T-cell (primary cell): ENCODE data around the gene RFPL3. TPM values are rescaled to one million over a fixed set of nuclear protein-coding genes. Genes with fewer than 3 reads are reported as not detected.

Source experiments
- ATAC-seq, 4 experiments: fragments of 200-7000 bp in 3 of 4; fragments of 150-1000 bp in 1 of 4; cut with Tn5 transposase; replicated peaks in 1 of 4; 1 replicate in 3 of 4; 2 replicates in 1 of 4; pipeline ENCODE4 v1.10.0; 2021; ENCODE audit warnings: moderate library complexity in 3 of 4, mild to moderate bottlenecking in 2 of 4, moderate number of reproducible peaks in 1 of 4
- CTCF ChIA-PET, 2 donors: fragments of 300-600 bp; sonication (Branson Sonifier 250); formaldehyde crosslinking; loops; one replicate each; lab custom pipeline; 2022; ENCODE audit warnings: antibody characterized with exemption in 2 of 2; lab: Charles Lee
- POLR2A ChIA-PET, 2 donors: fragments of 300-600 bp; sonication (Branson Sonifier 250); formaldehyde crosslinking; loops; one replicate each; lab custom pipeline; 2022; ENCODE audit warnings: antibody characterized with exemption in 2 of 2; lab: Charles Lee
- DNase-seq, 35 experiments: peaks; one replicate each; pipeline versions ENCODE4 v3.0.0 to v3.0.0-alpha.2; 2013 to 2023
- H3K27ac ChIP-seq: one replicate; pipeline ENCODE4 v1.5.1; 2013; ENCODE audit warnings: low read length
- H3K27me3 ChIP-seq, 2 experiments: replicated peaks in 1 of 2; 1 replicate in 1 of 2; 2 replicates in 1 of 2; pipeline versions ENCODE4 v1.6.1 to v1.7.0; 2013; ENCODE audit warnings: low read length in 1 of 2, mixed read lengths in 1 of 2; ENCODE audit not compliant: control insufficient read depth in 2 of 2, insufficient read depth in 2 of 2; ENCODE audit errors: extremely low read depth in 1 of 2
- H3K36me3 ChIP-seq, 2 donors: 1 replicate in 1 of 2; 2 replicates in 1 of 2; pipeline versions ENCODE4 v1.6.1 to v1.7.0; 2013; ENCODE audit warnings: low read length in 1 of 2; ENCODE audit not compliant: control insufficient read depth in 2 of 2, insufficient read depth in 1 of 2; ENCODE audit errors: extremely low read depth in 1 of 2
- H3K4me1 ChIP-seq, 2 experiments: 1 replicate in 1 of 2; 2 replicates in 1 of 2; pipeline versions ENCODE4 v1.6.1 to v1.7.0; 2013; ENCODE audit warnings: low read length in 2 of 2, mixed read lengths in 1 of 2; ENCODE audit not compliant: insufficient read depth in 2 of 2, control insufficient read depth in 1 of 2; ENCODE audit errors: extremely low read depth in 1 of 2
- H3K4me3 ChIP-seq, 2 donors: 1 replicate in 1 of 2; 2 replicates in 1 of 2; pipeline versions ENCODE4 v1.5.1 to v1.7.0; 2013; ENCODE audit warnings: mild to moderate bottlenecking in 2 of 2, low read length in 1 of 2, moderate library complexity in 1 of 2; ENCODE audit not compliant: control insufficient read depth in 1 of 2; ENCODE audit errors: extremely low read depth in 1 of 2
- H3K9me3 ChIP-seq: 2 replicates; pipeline ENCODE4 v1.7.0; 2013
- H3K27ac Mint-ChIP-seq, 2 donors: one replicate each; pipeline ENCODE4 v1.8.0; 2020 to 2021; ENCODE audit warnings: mild to moderate bottlenecking in 2 of 2, mixed read lengths in 2 of 2
- H3K27me3 Mint-ChIP-seq, 2 donors: one replicate each; pipeline ENCODE4 v1.8.0; 2021 to 2022; ENCODE audit warnings: mixed read lengths in 2 of 2
- H3K36me3 Mint-ChIP-seq: one replicate; pipeline ENCODE4 v1.8.0; 2021; ENCODE audit warnings: mixed read lengths
- H3K4me1 Mint-ChIP-seq, 3 donors: one replicate each; pipeline ENCODE4 v1.8.0; 2020 to 2022; ENCODE audit warnings: mixed read lengths in 3 of 3, mild to moderate bottlenecking in 1 of 3
- H3K4me3 Mint-ChIP-seq, 3 donors: one replicate each; pipeline ENCODE4 v1.8.0; 2020 to 2022; ENCODE audit warnings: mild to moderate bottlenecking in 3 of 3, mixed read lengths in 3 of 3, moderate library complexity in 3 of 3
- H3K9me3 Mint-ChIP-seq, 3 donors: one replicate each; pipeline ENCODE4 v1.8.0; 2020 to 2022; ENCODE audit warnings: mixed read lengths in 3 of 3
- WGBS: methylation state at CpG from one replicate; pipeline ENCODE4 v1.1.5; 2013; ENCODE audit warnings: missing lambda C conversion rate; ENCODE audit not compliant: insufficient coverage; 5-methylcytosine and 5-hydroxymethylcytosine counted together
- total RNA-seq, 35 experiments: library from RNA in 6 of 35; stranded (reverse) in 6 of 35; fragments of 120-200 nt in 1 of 35; gene quantifications; one replicate each; pipeline versions ENCODE4 v1.2.1 to v1.2.4 and lab custom pipeline; 2013 to 2026

RFPL3 gene
- total RNA-seq, 5 donors from 2014 or later (not counting 1 experiment from before 2014, with no cell fraction given), result not detected

DNA sequence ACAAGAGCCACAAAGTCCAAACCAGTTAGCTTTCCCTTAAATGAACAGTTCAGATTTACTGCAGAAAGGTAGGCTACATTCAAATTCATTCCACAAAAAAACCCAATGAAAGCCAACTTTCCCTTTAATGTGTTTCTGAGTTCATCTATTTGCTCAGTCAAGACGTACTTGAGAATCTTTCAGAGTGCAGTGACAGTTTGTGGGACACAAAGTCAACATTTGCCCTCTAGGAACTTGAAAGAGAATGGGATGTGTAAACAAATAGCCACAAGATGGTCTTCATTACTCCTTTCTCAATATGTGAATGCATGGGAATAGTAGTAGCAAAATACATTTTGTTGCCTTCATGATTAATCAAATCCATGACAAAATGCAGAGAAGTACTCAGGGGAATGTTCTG is 38.6 kb downstream of the RFPL3 start:
- no peaks in the 10 kb centered on the region for H3K27me3 ChIP-seq
- Mint-ChIP-seq H3K27ac (no peak overlapping the region), H3K36me3 (peaks cover 74% of the 10 kb centered on the region), H3K4me1 (peaks cover 0 to 5% (median 0%) of the 10 kb centered on the region in 3 donors), H3K27me3 (no peaks in the 10 kb centered on the region), H3K4me3 (no peak overlapping the region), H3K9me3 (no peaks in the 10 kb centered on the region)
- POLR2A ChIA-PET, result no interaction called here
- WGBS, result no CpG with 5 or more reads among the region's 1 CpG
- H3K36me3 ChIP-seq, result peaks cover 19 to 93% of the 10 kb centered on the region in 2 donors
- H3K4me1 ChIP-seq, result no peaks in the 10 kb centered on the region
- no peaks in the 10 kb centered on the region for H3K9me3 ChIP-seq
- DNase-seq (no peak), ATAC-seq (no peak)
- CTCF ChIA-PET, result no interaction called here
- no peak overlapping the region for H3K27ac ChIP-seq
- H3K4me3 ChIP-seq, result no peak overlapping the region

DNA sequence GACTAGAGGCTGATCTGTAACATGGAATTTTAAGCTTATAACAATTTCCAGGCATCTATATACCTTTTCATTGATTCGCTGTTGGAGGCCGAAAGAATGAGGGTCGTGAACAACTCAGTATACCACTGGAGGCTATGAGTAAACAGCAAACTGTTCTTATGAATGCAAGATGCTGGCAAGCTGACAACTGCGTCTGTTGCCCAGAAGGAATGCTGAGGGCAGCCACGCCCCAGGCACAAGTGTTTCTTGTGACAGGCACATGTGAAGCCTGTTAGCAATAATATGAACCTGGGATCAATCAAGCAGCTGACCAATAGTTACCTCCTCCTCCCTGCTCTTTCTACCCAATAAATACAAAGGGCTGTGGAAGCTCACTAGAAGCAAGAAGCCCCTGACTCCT is 39.1 kb downstream of the RFPL3 start:
- peaks cover 19 to 93% of the 10 kb centered on the region in 2 donors for H3K36me3 ChIP-seq
- no peak overlapping the region for H3K4me3 ChIP-seq
- H3K4me1 ChIP-seq, result no peaks in the 10 kb centered on the region
- Mint-ChIP-seq H3K4me3 (no peak overlapping the region), H3K27me3 (no peaks in the 10 kb centered on the region), H3K27ac (no peak overlapping the region), H3K9me3 (no peaks in the 10 kb centered on the region), H3K36me3 (peaks cover 77% of the 10 kb centered on the region), H3K4me1 (peaks cover 0 to 5% (median 0%) of the 10 kb centered on the region in 3 donors)
- H3K27me3 ChIP-seq, result no peaks in the 10 kb centered on the region
- ChIA-PET CTCF (no interaction called here), POLR2A (no interaction called here)
- DNase-seq, result no peak
- WGBS, result 100% methylated on average over 3 of the region's 5 CpGs
- no peak overlapping the region for H3K27ac ChIP-seq
- H3K9me3 ChIP-seq, result no peaks in the 10 kb centered on the region
- ATAC-seq, result no peak

DNA sequence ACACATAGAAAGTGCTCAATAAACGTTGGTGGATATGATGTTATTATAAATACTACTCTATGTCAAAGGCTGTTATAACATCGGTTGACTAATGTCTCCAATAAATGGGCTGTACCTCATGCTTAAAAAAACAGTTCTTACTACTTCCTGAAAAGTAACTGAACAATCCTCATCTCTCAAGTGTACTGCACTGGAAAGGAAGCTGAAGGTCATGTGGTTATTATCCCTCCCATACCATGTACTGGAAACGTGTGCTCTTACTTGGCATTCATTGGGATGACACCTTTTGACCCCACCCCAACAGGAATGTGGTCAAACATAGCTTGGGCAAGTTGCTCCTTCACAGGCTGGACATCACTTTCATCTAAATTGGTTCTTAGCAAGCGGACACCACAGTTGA is 43.8 kb downstream of the RFPL3 start:
- CTCF ChIA-PET, result no interaction called here
- Mint-ChIP-seq H3K4me1 (peaks cover 0 to 1% (median 0%) of the 10 kb centered on the region in 3 donors), H3K9me3 (no peaks in the 10 kb centered on the region), H3K27me3 (no peaks in the 10 kb centered on the region), H3K4me3 (no peak overlapping the region), H3K27ac (no peak overlapping the region), H3K36me3 (peaks cover 69% of the 10 kb centered on the region)
- no peak for ATAC-seq
- DNase-seq, result no peak
- H3K36me3 ChIP-seq, result peaks cover 3 to 86% of the 10 kb centered on the region in 2 donors
- 57% methylated on average over 1 of the region's 4 CpGs for WGBS
- H3K27me3 ChIP-seq, result no peaks in the 10 kb centered on the region
- no peaks in the 10 kb centered on the region for H3K4me1 ChIP-seq
- H3K27ac ChIP-seq, result no peak overlapping the region
- no peak overlapping the region for H3K4me3 ChIP-seq
- H3K9me3 ChIP-seq, result no peaks in the 10 kb centered on the region
- POLR2A ChIA-PET, result no interaction called here

DNA sequence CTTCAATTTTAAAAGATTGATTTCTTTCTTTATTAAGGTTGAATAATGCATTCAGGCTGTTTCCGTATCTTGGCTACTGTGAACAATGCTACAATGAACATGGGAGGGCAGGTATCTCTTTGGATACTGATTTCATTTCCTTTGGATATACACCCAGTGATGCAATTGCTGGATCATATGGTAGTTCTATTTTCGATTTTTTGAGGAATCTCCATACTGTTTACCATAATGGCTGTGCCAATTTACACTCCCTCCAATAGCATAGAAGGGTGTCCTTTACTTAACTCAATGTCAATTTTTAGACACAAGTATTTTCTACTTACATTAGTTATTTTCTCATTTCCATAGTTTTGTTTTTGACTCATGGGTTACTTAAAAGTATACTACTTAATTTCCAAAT is 46.4 kb downstream of the RFPL3 start:
- no CpG with 5 or more reads among the region's 2 CpGs for WGBS
- Mint-ChIP-seq H3K4me3 (no peak overlapping the region), H3K36me3 (peaks cover 64% of the 10 kb centered on the region), H3K4me1 (peaks cover 17 to 21% (median 18%) of the 10 kb centered on the region in 3 donors), H3K27ac (no peak overlapping the region), H3K9me3 (no peaks in the 10 kb centered on the region), H3K27me3 (no peaks in the 10 kb centered on the region)
- Histone ChIP-seq H3K4me3 (no peak overlapping the region), H3K36me3 (peaks cover 8 to 78% of the 10 kb centered on the region in 2 donors), H3K27ac (no peak overlapping the region), H3K9me3 (no peaks in the 10 kb centered on the region), H3K27me3 (no peaks in the 10 kb centered on the region), H3K4me1 (no peaks in the 10 kb centered on the region)
- CTCF ChIA-PET, result no interaction called here
- no peak for DNase-seq
- no peak for ATAC-seq
- POLR2A ChIA-PET, result no interaction called here

DNA sequence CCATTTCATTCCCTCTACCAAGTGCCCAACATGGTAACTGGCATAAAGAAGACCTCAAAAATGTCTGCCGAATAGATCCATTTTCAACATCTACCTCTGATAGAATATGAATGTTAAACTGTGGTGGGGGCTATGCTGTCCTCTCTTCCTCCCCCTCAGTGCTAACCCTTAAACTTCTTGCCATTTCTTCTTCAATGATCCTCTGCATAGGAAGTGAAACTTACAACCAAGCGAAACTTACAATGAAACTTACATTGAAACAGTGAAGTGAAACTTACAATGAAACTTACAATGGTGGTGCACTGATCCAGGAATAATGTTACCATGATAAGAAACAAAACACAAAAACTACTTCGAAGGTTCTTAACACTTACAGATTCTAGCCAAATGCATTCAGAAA is 49.6 kb downstream of the RFPL3 start:
- Mint-ChIP-seq H3K36me3 (peaks cover 38% of the 10 kb centered on the region), H3K27ac (no peak overlapping the region), H3K9me3 (no peaks in the 10 kb centered on the region), H3K27me3 (no peaks in the 10 kb centered on the region), H3K4me1 (peaks cover 42 to 48% (median 46%) of the 10 kb centered on the region in 3 donors), H3K4me3 (no peak overlapping the region)
- no CpG with 5 or more reads among the region's 3 CpGs for WGBS
- ATAC-seq (no peak), DNase-seq (no peak)
- H3K4me1 ChIP-seq, result peaks cover 11 to 18% of the 10 kb centered on the region in 2 experiments
- H3K27ac ChIP-seq, result no peak overlapping the region
- no peak overlapping the region for H3K4me3 ChIP-seq
- peaks cover 8 to 47% of the 10 kb centered on the region in 2 donors for H3K36me3 ChIP-seq
- H3K9me3 ChIP-seq, result no peaks in the 10 kb centered on the region
- H3K27me3 ChIP-seq, result no peaks in the 10 kb centered on the region
- CTCF ChIA-PET, result no interaction called here
- POLR2A ChIA-PET, result no interaction called here

DNA sequence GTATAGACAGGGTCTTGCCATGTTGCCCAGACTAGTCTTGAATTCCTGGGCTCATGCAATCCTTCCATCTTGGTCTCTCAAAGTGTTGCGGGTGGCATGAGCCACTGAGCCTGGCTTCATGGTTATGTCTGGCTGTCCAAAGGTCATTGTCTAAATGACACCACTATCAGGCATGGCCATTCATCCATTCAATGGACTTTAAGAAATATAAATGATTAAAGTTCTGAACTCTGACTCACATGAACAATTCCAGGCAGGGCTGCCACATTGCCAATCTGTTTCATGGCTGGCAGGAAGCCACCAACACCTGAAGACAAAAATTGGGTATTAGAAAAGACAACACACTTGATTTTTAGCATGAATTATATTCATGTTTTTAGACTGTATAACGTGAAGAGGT is 50.3 kb downstream of the RFPL3 start:
- H3K27ac ChIP-seq, result no peak overlapping the region

DNA sequence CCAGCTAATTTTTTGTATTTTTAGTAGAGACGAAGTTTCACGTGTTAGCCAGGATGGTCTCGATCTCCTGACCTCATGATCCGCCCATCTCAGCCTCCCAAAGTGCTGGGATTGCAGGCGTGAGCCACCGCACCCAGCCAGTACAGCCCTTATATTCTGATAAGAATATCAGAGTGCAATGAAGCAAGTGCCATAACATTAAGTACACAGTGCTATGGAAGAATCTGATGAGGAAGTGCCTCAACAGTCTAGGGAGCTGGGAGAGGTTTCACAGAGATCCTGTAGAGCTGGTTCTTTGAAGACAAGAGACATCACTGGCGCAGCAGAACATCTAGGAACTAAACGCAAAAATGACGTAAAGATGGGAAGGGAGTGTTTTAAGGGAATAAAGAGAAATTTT is 52.3 kb downstream of the RFPL3 start:
- Histone ChIP-seq H3K27me3 (no peaks in the 10 kb centered on the region), H3K4me1 (peaks cover 11 to 23% of the 10 kb centered on the region in 2 experiments), H3K9me3 (no peaks in the 10 kb centered on the region), H3K27ac (no peak overlapping the region), H3K4me3 (no peak overlapping the region), H3K36me3 (peaks cover 5 to 28% of the 10 kb centered on the region in 2 donors)
- H3K9me3 Mint-ChIP-seq, result no peaks in the 10 kb centered on the region
- peaks cover 52 to 57% (median 57%) of the 10 kb centered on the region in 3 donors for H3K4me1 Mint-ChIP-seq
- WGBS, result 97% methylated on average over 4 of the region's 9 CpGs
- DNase-seq (no peak), ATAC-seq (no peak)
- peak overlapping the region; percentile 96 to 99 (median 98) for H3K4me3 Mint-ChIP-seq
- H3K27me3 Mint-ChIP-seq, result no peaks in the 10 kb centered on the region
- CTCF ChIA-PET, result no interaction called here
- POLR2A ChIA-PET, result interaction anchor here in 1 of 2 donors (0.7 kb wide), 1 partner anchor 19 kb away, joined by 4 read pairs; no protein-coding TSS in a partner anchor
- peaks cover 24% of the 10 kb centered on the region for H3K36me3 Mint-ChIP-seq
- peak overlapping the region; percentile 1 to 29 for H3K27ac Mint-ChIP-seq

More for the DNA sequence above, 50.3 kb downstream of the RFPL3 start:
- H3K36me3 Mint-ChIP-seq, result peaks cover 37% of the 10 kb centered on the region
- H3K4me1 ChIP-seq, result peaks cover 11 to 23% of the 10 kb centered on the region in 2 experiments
- POLR2A ChIA-PET, result no interaction called here
- CTCF ChIA-PET, result no interaction called here
- no peak overlapping the region for H3K4me3 ChIP-seq
- peaks cover 5 to 43% of the 10 kb centered on the region in 2 donors for H3K36me3 ChIP-seq
- H3K27me3 Mint-ChIP-seq, result no peaks in the 10 kb centered on the region
- H3K4me3 Mint-ChIP-seq, result no peak overlapping the region
- H3K9me3 Mint-ChIP-seq, result no peaks in the 10 kb centered on the region
- no peaks in the 10 kb centered on the region for H3K9me3 ChIP-seq
- no peaks in the 10 kb centered on the region for H3K27me3 ChIP-seq
- H3K4me1 Mint-ChIP-seq, result peaks cover 48 to 54% (median 53%) of the 10 kb centered on the region in 3 donors
- H3K27ac Mint-ChIP-seq, result no peak overlapping the region
- WGBS, result 0% methylated on average over 1 of the region's 2 CpGs
- ATAC-seq, result no peak
- no peak for DNase-seq
